GM12892 (cell line): ENCODE results near the gene ZNF343.

Experiments used
- DNase-seq: peaks from one replicate; pipeline ENCODE4 v3.0.0; 2011; ENCODE audit not compliant: insufficient read length
- FAIRE-seq: peaks from 2 replicates; lab custom pipeline; 2011; peaks lifted over from hg19 to GRCh38; lab: Jason Lieb, UNC
- POLR2A ChIP-seq: IDR thresholded peaks from 2 replicates; pipeline ENCODE4 v1.6.1; 2011; ENCODE audit warnings: low read depth, low read length, control low read depth
- POLR2AphosphoS5 ChIP-seq: IDR thresholded peaks from 2 replicates; pipeline ENCODE4 v1.6.1; 2011; ENCODE audit warnings: low read depth, low read length, control low read depth
- TAF1 ChIP-seq: IDR thresholded peaks from 2 replicates; pipeline ENCODE4 v1.6.1; 2011; ENCODE audit warnings: low read depth, mild to moderate bottlenecking, control low read depth, low read length, borderline replicate concordance

The ZNF343 gene

DNA sequence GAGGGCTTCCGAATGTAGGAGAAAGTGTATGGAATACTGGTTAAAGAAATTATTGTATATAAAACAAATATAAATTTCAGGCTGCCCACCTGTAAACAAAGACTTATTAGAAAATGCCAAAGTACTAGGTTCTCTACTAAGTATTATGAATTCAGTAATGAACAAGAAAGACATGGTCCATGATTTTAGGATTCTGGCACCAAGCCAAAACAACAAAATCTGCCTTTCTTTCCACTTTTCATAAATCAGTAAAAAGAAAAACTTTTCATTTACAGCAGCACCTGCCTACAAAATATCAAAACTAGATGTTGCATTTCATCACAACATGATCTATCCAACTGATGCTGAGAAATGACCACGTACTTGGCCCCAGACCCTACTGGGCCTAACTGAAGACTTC is 23.6 kb downstream of the ZNF343 start:
- TF ChIP-seq POLR2A (no peak), TAF1 (no peak), POLR2AphosphoS5 (no peak)
- FAIRE-seq, result no peak
- DNase-seq, result no peak

DNA sequence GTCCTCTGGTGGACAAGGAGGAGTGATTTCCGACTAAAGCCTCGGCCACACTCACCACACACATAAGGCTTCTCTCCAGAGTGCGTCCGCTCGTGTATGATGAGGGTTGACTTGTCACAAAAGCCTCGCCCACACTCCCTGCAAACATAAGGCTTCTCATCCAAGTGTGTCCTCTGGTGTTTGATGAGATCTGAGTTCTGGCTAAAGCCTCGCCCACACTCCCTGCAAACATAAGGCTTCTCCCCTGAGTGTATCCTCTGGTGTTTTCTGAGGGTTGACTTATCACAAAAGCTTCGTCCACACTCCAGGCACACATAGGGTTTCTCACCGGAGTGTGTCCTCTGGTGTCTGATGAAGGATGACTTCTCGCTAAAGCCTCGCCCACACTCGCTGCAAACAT is 25.2 kb downstream of the ZNF343 start:
- TF ChIP-seq TAF1 (no peak), POLR2A (no peak), POLR2AphosphoS5 (no peak)
- FAIRE-seq, result no peak
- DNase-seq, result no peak

DNA sequence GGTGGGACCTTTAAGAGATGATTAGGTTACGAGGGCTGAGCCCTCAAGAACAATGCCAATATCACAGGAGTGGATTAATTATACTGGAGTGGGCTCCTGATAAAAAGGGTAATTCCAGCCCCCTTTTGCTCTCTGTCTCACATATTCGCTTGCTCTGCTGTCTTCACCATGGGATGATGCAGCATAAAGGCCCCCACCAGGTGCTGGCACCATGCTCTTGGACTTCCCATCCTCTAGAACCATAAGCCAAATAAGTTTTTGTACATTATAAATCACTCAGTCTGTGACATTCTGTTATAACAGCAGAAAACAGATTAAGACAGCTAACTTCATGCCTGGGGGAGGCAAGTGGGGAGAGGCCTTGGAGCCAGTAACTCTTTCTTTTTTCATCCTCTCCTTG is 28.3 kb downstream of the ZNF343 start:
- TF ChIP-seq POLR2A, result no peak
- TF ChIP-seq TAF1, result no peak
- TF ChIP-seq POLR2AphosphoS5, result no peak
- DNase-seq, result no peak
- FAIRE-seq, result no peak

DNA sequence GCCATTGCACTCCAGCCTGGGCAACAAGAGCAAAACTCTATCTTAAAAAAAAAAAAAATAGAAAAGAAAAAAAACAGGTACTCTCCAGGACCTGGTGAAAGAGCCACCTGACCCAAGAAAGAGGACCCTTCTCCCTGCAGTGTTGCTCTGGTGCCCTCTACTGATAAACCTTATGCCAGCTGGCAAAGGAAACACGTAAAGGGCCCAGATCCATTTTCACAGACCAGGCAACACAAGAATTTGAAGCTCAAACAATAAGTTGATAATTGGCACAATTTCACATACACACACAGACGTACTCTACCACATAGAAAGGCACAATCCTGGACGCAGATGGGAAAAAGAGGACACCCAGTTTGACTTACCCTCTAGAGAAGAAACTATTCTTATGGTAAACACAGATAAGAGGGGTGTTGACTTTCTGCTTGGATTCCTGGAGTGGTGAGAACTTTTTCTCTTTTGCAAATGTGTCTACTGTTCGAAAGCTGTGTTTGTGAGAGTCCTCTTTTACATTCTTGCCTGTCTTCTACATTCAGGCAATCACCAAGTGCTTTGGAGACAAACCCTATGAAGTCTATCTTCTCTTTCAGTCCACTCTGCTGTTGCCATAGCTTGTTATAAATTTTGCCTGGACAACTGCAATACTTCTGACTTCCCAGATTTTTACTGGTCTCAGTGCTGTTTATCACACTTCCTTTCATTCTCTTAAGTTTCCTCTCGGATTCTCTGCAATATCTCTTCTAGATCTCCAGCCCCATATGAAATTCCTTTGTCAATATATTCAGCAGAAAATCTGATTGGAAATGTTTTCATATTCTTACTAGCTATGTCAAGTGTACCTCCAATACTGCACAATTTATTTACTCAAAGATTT is 31.7 kb downstream of the ZNF343 start:
- no peak for FAIRE-seq
- TF ChIP-seq POLR2AphosphoS5 (no peak), POLR2A (no peak), TAF1 (no peak)
- DNase-seq, result no peak

DNA sequence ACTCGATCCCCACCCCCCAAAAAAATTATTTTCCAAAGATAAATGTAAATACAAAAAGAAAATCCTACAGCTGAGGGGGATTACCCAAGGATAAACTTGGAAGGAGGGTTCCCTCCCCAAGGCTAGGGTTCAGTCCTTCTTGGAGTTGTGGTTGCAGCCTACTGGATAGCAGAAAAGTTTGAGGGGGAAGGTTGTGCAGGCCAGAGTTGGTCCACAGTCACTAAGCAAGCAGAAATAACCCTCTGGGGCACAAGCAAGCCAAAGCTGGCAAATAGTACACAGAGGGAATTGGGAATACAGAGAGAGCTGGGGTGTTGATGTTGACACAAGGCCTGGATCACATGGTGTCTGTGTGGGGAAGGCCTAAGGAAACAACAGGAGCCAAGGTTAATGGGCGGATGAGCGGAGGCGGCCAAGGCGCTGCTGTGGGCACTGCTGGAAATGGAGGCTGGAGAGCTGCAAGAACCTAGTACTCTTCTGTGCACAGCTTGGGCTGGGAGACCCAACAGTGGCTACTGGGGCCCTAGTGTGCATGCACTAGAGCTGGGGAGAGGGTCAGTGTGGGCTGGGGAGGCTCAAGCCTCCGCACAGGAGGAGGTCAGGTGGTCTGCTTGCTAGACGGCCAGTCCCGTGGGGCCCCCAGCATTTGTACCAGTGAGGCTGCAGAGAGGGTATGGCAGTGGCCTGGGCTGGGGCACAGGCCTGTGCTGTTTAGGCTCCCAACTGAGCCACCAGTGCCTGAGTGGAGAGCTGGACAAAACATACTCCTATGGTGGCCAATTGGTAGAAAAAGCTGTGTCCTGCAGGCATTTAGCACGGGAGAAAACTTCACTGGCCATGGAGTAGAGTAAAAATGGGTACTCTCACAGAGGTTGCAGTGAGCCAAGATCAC is 32.6 kb downstream of the ZNF343 start:
- FAIRE-seq (no peak), DNase-seq (no peak)
- TF ChIP-seq POLR2AphosphoS5 (no peak), TAF1 (no peak), POLR2A (no peak)

DNA sequence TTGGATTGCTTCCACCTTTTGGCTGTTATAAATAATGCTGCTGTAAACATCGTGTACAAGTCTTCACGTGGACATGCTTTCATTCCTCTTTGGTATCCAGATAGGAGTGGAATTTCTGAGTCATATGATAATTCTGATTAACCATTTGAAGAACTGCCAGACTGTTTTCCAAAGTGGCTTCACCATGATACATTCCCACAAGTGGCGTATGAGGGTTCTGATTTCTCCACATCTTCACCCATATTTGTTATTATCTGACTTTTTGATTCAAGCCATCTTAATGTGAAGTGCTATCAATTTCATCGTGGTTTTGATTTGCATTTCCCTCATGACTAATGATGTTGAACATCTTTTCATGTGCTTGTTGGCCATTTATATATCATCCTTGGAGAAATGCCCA is 35.2 kb downstream of the ZNF343 start:
- FAIRE-seq, result no peak
- no peak for DNase-seq

DNA sequence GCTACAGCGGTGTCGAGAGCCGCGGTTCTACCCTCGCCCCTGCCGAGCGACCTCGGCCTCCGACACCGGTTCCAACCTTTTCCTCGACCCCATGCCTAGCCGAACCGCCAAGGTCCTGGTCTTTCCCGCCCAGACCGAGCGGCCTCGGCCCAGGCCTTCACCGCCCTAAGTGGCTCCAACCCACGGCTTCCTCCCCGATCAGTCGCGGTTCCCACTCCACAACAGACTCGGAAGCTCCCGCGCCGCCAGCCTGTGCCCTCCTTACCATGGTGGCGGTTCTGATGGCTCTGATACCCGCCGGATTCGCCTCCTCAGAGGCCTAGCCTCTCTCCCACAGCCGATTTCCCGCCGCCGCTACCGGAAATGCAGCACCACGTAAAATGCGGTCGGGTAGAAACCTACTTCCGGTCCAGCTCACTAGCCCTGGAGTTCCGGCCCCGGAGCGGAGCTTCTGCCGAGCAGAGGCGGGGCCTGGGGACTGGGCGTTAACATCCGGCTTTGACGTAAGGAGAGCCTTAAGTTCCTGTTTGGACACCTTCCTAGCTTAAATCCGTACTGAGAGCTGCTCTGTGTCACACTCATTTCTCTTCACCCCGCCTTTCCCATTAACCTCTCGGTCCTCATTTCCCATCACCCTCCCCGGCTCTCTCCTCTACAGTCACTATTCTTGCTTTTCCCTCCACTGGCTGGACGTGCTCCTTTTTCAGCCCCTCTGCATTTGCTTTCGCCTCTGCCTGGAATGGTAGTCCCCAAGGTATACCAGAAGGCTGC is 38.1 kb downstream of the ZNF343 start, which contains the start of gene SNRPB:
Gene SNRPB, minus strand, starts transcription at position 367 of the 771 bp plus-strand sequence. Its CDS starts 99 bp downstream, at position 268.
- DNase-seq (peak; percentile 89), FAIRE-seq (peak; percentile 93)
- TF ChIP-seq POLR2A (peak; percentile 94), TAF1 (peak; percentile 97), POLR2AphosphoS5 (peak; percentile 96)

More for the DNA sequence above, 35.2 kb downstream of the ZNF343 start:
- no peak for TF ChIP-seq POLR2AphosphoS5
- TF ChIP-seq POLR2A, result no peak
- no peak for TF ChIP-seq TAF1

DNA sequence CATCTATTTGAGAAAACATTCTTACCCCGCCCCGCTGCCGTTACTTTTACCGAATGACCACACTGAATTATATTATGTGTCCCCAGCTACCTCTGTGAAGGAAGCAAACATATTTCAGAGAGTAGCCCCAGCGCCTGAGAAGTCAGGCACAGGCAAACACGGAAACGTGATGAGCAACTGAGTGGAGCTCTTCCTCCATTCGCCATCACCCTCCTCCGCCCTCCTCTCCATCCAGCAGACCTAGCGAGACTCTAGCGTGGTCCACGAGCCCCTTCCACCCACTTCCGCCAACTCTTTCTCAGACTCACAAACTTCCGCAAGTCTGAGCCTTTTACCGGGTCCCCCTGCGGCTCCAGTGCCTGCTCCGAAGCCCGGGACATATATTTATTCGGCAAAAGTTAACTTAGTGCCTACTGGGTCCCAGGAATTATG is 38.7 kb downstream of the ZNF343 start:
- peak; percentile 54 for DNase-seq
- TF ChIP-seq POLR2AphosphoS5 (no peak), POLR2A (no peak), TAF1 (no peak)
- no peak for FAIRE-seq

DNA sequence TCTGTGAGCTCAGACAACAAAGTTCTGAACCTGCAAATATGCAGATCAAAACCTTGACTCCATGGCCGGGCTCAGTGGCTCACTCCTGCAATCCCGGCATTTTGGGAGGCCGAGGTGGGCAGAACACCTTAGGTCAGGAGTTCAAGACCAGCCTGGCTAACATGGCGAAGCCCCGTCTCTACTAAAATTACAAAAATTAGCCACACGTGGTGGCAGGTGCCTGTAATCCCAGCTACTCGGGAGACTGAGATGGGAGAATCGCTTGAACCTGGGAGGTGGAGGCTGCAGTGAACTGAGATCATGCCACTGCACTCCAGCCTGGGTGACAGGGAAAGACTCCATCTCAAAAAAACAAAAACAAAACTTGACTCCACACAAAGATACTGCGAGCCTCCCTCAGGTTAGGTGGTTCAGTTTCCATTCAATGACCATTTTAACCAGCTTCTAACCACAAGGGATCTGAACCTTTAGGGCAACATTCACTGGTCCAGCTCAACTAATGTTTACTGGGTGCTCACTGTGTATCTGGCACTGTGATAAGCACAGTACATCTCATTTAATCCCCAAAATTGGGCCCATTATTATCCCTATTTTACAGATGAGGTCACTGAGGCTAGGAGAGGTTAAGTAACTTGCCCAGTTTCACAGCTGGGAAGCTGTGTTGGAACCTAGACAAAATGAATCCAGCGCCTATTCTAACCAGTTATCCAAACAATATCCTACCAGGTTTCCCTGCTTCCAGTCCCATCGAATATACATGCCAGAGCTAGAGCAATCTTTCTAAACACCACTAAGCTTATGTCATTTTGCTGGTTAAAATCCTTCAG is 39.9 kb downstream of the ZNF343 start:
- no peak for TF ChIP-seq POLR2A
- no peak for TF ChIP-seq TAF1
- TF ChIP-seq POLR2AphosphoS5, result no peak; the same call in 1 of the 2 replicates
- no peak for FAIRE-seq

DNA sequence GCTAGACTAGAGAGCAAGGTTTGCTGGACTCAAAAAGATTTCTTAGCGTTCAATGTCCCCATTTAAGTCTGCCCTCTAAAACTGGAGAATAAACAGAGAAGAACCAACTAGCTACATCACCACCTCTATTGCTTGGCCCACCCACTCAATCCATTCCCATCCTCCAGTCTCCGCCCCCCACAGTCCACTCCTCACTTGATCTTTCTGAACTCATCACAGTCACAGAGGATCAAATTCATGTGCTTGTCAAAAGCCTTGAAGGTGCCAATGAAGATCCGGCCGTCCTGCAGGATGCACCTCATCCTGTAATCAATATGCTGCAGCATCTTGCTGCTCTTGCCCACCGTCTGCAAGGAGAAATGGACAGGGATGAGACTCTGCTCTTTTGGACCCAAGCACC is 41.3 kb downstream of the ZNF343 start:
- FAIRE-seq (no peak), DNase-seq (no peak)
- TF ChIP-seq POLR2A, result no peak

More for the DNA sequence above, 39.9 kb downstream of the ZNF343 start:
- no peak for DNase-seq
